ENCODE measurements around the gene SPDL1. TPM values are rescaled to one million over a fixed set of nuclear protein-coding genes. Genes with fewer than 3 reads are reported as not detected.

Gene SPDL1
- total and polyA plus RNA-seq, 2 of the 8 experiments (the other 6 are each of a cell fraction or from before 2014, with no cell fraction given): 16.9 to 44.5 TPM

- TF ChIP-seq CHD7 (IDR thresholded peaks at IDR 0.05; ENCODE audit: insufficient replicate concordance, low read length) (no peak), TBP (IDR thresholded peaks at IDR 0.05; ENCODE audit: low read depth, low read length) (no peak), TCF12 (IDR thresholded peaks at IDR 0.05; ENCODE audit: low read depth, low read length) (no peak), RAD21 (IDR thresholded peaks at IDR 0.05 in 1 of 2, conservative IDR thresholded peaks at IDR 0.05 in 1 of 2; ENCODE audit: low read depth in 2 of 2, low read length in 2 of 2) (no peak), CTBP2 (IDR thresholded peaks at IDR 0.05; ENCODE audit: borderline replicate concordance, insufficient read depth, insufficient read length, low read length) (peak; percentile 68), KDM4A (IDR thresholded peaks at IDR 0.05; ENCODE audit: low read depth, low read length, severe bottlenecking) (peak; percentile 99), RBBP5 (IDR thresholded peaks at IDR 0.05; ENCODE audit: borderline replicate concordance, low read depth, low read length) (peak; percentile 83; the same call in 1 of the 2 replicates), FOSL1 (IDR thresholded peaks at IDR 0.05; ENCODE audit: insufficient read depth, low read depth, low read length) (no peak), CHD1 (IDR thresholded peaks at IDR 0.05; ENCODE audit: low read depth, low read length) (no peak), SRF (IDR thresholded peaks at IDR 0.05; ENCODE audit: low read depth, low read length) (no peak), JUN (IDR thresholded peaks at IDR 0.05; ENCODE audit: low read depth, low read length) (no peak)
Measured at GRCh38 chr5:169637085-169637548, 53.5 kb downstream of the SPDL1 start, which contains the start of gene DOCK2 (continued).
